Heart left ventricle (tissue), 16 donors: Measurements from ENCODE around the gene AMACR. TPM values are rescaled to one million over a fixed set of nuclear protein-coding genes. Genes with fewer than 3 reads are reported as not detected.

ENCODE experiments used
- ATAC-seq, 4 donors: fragments of 200-7000 bp; cut with Tn5 transposase; one replicate each; pipeline ENCODE4 v1.9.1; 2020 to 2022; ENCODE audit warnings: moderate library complexity in 4 of 4, mild to moderate bottlenecking in 3 of 4, moderate number of reproducible peaks in 1 of 4
- DNase-seq, 5 donors: peaks; one replicate each; pipeline ENCODE4 v3.0.0-alpha.2; 2020
- H3K27ac ChIP-seq, 12 donors: fragments of 200-600 bp; sonication (generic) in 4 of 12; one replicate each; pipeline versions ENCODE4 v1.5.0 to v1.8.0; 2016 to 2022; ENCODE audit warnings: mild to moderate bottlenecking in 2 of 12
- H3K27me3 ChIP-seq, 9 donors: fragments of 200-600 bp; sonication (generic) in 2 of 9; one replicate each; pipeline versions ENCODE4 v1.5.1 to v1.8.0; 2016 to 2022; ENCODE audit warnings: mild to moderate bottlenecking in 3 of 9
- H3K36me3 ChIP-seq, 9 donors: fragments of 200-600 bp; sonication (generic) in 2 of 9; one replicate each; pipeline versions ENCODE4 v1.5.0 to v1.8.0; 2018 to 2022; ENCODE audit warnings: mild to moderate bottlenecking in 2 of 9
- H3K4me1 ChIP-seq, 12 donors: fragments of 200-600 bp; sonication (generic) in 4 of 12; one replicate each; pipeline versions ENCODE4 v1.5.0 to v1.8.0; 2016 to 2022; ENCODE audit warnings: mild to moderate bottlenecking in 3 of 12
- H3K4me3 ChIP-seq, 12 donors: fragments of 200-600 bp; sonication (generic) in 4 of 12; one replicate each; pipeline versions ENCODE4 v1.5.0 to v1.8.0; 2017 to 2022; ENCODE audit warnings: mild to moderate bottlenecking in 9 of 12, moderate library complexity in 4 of 12
- H3K9me3 ChIP-seq, 12 donors: fragments of 200-600 bp; sonication (generic) in 4 of 12; one replicate each; pipeline versions ENCODE4 v1.5.0 to v1.8.0; 2016 to 2022; ENCODE audit warnings: mild to moderate bottlenecking in 1 of 12
- CTCF ChIP-seq, 12 donors: fragments of 200-600 bp; sonication (generic) in 4 of 12; IDR thresholded peaks; one replicate each; pipeline versions ENCODE4 v1.5.0 to v1.8.0; 2018 to 2022; ENCODE audit warnings: antibody characterized with exemption in 12 of 12, mild to moderate bottlenecking in 5 of 12
- POLR2A ChIP-seq, 2 donors: fragments of 450-650 bp; IDR thresholded peaks; one replicate each; pipeline ENCODE4 v1.6.1; 2017; ENCODE audit warnings: antibody characterized with exemption in 2 of 2, mild to moderate bottlenecking in 2 of 2, moderate library complexity in 2 of 2
- WGBS, 4 donors: extraction: QIAGEN DNeasy Blood & Tissue Kit in 2 of 4; methylation state at CpG; one replicate each; pipeline versions ENCODE4 v1.1.5 to v1.1.7; 2013 to 2018; 5-methylcytosine and 5-hydroxymethylcytosine counted together
- intact Hi-C, 10 donors: fragments of 100-400 bp; cut with DNase I; formaldehyde crosslinking; loops; one replicate each; pipeline versions ENCODE4 v1.11.1 to v1.14.2; 2022
- polyA plus RNA-seq, 2 donors: library from polyadenylated mRNA; stranded (reverse); fragments of 200-250 nt; gene quantifications; one replicate each; pipeline ENCODE4 v1.2.3, GENCODE V29; 2013
- total RNA-seq, 9 donors: library from RNA; depleted of rRNA in 2 of 9; stranded (reverse); fragments of >200 nt in 2 of 9; fragmentation: NEBNext Ultra II Directional in 3 of 9; extraction: Animal tissue kit (Norgen Biotek cat#: 25700) in 3 of 9; gene quantifications; one replicate each; pipeline versions ENCODE4 v1.1.0 to v1.2.4, GENCODE V29; 2016 to 2023
- donor health status: ischemic (EF 13 %, LVEDD 7.1; RV severe dilation, severe dysfunction).
- donor health status: healthy with polysubstance abuse.
- donor health status: DM: no; HTN: yes; CAD: no.
- donor health status: DM: no; HTN: no; CAD: no.
- donor health status: ischemic (EF 25% LVEDD 6.9; RV normal size, moderate dysfunction).
- donor health status: ischemic (EF 25% LVEDD 5.7; RV mildly dilated, moderate dysfunction).
- donor health status: healthy.
- donor health status: DM: yes; HTN: yes; CAD: no.
- donor health status: ischemic (EF 35%, LVEDD 5.7; RV mildly dilated, moderate dysfunction).
- donor health status: nonischemic (EF 11% LVEDD 7.7; RV severe dilation, severe dysfunction).
- donor health status: DM: yes; HTN: yes; CAD: no.
- donor health status: PGD.
- donor health status: ischemic (EF 29% LVEDD 5.4; RV normal size, mild dysfunction).
- donor health status: nonischemic (EF 23%, LVEDD 6.1; RV moderate dilation, normal function).

The AMACR gene
- total and polyA plus RNA-seq, 11 donors = 2.6 to 17.5 (median 6.6) TPM

DNA sequence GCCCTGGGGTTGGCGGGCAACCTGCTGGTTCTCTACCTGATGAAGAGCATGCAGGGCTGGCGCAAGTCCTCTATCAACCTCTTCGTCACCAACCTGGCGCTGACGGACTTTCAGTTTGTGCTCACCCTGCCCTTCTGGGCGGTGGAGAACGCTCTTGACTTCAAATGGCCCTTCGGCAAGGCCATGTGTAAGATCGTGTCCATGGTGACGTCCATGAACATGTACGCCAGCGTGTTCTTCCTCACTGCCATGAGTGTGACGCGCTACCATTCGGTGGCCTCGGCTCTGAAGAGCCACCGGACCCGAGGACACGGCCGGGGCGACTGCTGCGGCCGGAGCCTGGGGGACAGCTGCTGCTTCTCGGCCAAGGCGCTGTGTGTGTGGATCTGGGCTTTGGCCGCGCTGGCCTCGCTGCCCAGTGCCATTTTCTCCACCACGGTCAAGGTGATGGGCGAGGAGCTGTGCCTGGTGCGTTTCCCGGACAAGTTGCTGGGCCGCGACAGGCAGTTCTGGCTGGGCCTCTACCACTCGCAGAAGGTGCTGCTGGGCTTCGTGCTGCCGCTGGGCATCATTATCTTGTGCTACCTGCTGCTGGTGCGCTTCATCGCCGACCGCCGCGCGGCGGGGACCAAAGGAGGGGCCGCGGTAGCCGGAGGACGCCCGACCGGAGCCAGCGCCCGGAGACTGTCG is 70.7 kb downstream of the AMACR start:
- 26 to 45% (median 36%) methylated on average over 24 to 54 of the region's 54 CpGs for WGBS, 4 donors
- Histone ChIP-seq H3K4me1 (peaks cover 0 to 24% (median 8%) of the 10 kb centered on the region in 12 donors), H3K27me3 (peaks cover 19 to 65% (median 50%) of the 10 kb centered on the region in 9 donors), H3K36me3 (no peaks in the 10 kb centered on the region), H3K4me3 (peak overlapping the region in 11 of 12 donors; percentile 6 to 55 (median 38)), H3K9me3 (no peaks in the 10 kb centered on the region), H3K27ac (no peak overlapping the region)
- intact Hi-C loops = loop anchor here in 5 of 10 donors (10.0 kb wide), 2 partner anchors 462 to 502 kb away; no protein-coding TSS in a partner anchor
- peak in 1 of 4 donors; percentile 11 for ATAC-seq
- peak in 1 of 5 donors; percentile 35 for DNase-seq
- no peak for TF ChIP-seq POLR2A (IDR thresholded peaks at IDR 0.05)
- TF ChIP-seq CTCF (IDR thresholded peaks at IDR 0.05) = no peak

GRCh38 chr5:33936381-33937016 is 71.4 kb downstream of the AMACR start, which contains the start of gene RXFP3:
Gene RXFP3 (plus strand): TSS chr5:33936386. CDS start chr5:33936741, 355 bp downstream.
- WGBS, 4 donors = 3 to 5% (median 5%) methylated on average over 16 to 45 of the region's 45 CpGs
- Histone ChIP-seq H3K4me3 (peak within 1 kb of the TSS; percentile 6 to 55 (median 38)), H3K36me3 (no peaks in the 10 kb centered on the region), H3K27ac (no peak within 1 kb of the TSS), H3K9me3 (no peaks in the 10 kb centered on the region), H3K4me1 (peaks cover 0 to 24% (median 8%) of the 10 kb centered on the region in 12 donors), H3K27me3 (peaks cover 19 to 64% (median 44%) of the 10 kb centered on the region in 9 donors)
- DNase-seq = peak in 2 of 5 donors; percentile 30 to 62
- intact Hi-C loops = loop anchor here in 5 of 10 donors (10.0 kb wide), 2 partner anchors 462 to 502 kb away; no protein-coding TSS in a partner anchor
- TF ChIP-seq POLR2A (IDR thresholded peaks at IDR 0.05) (no peak), CTCF (IDR thresholded peaks at IDR 0.05) (peak in 1 of 12 donors; percentile 4)
- ATAC-seq = peak in 3 of 4 donors; percentile 42 to 60 (median 56)

Other genes with a start within 250 kb of the AMACR start
- gene ADAMTS12, start 116.1 kb downstream of the AMACR start, total RNA-seq = 1 to 10 TPM; 1.0 to 4.7 (median 1.9) TPM
- 1 to 10 TPM in 1 of 2 donors, under 1 TPM in 1; 0.72 to 1.2 TPM for gene ADAMTS12, start 116.1 kb downstream of the AMACR start, polyA plus RNA-seq
- not detected for gene RXFP3, start 71.7 kb downstream of the AMACR start, total RNA-seq
- gene RXFP3, start 71.7 kb downstream of the AMACR start, polyA plus RNA-seq = under 1 TPM in 1 of 2 donors, not detected in 1; 0.03 TPM
- gene SLC45A2, start 23.4 kb downstream of the AMACR start, total RNA-seq = under 1 TPM in 1 of 9 donors, not detected in 8; 0.30 TPM
- not detected for gene SLC45A2, start 23.4 kb downstream of the AMACR start, polyA plus RNA-seq
- gene C1QTNF3, start 35.2 kb upstream of the AMACR start, total RNA-seq = 10 to 100 TPM in 1 of 9 donors, 1 to 10 TPM in 3, under 1 TPM in 5; 0.20 to 11.6 (median 0.93) TPM
- 1 to 10 TPM in 1 of 2 donors, under 1 TPM in 1; 0.58 to 1.5 TPM for gene C1QTNF3, start 35.2 kb upstream of the AMACR start, polyA plus RNA-seq